Mucosa of descending colon (tissue), 3 donors: ENCODE results near the gene ZFYVE26. TPM values are rescaled to one million over a fixed set of nuclear protein-coding genes. Genes with fewer than 3 reads are reported as not detected.

Source experiments
- ATAC-seq: fragments of 200-7000 bp; cut with Tn5 transposase; one replicate; pipeline ENCODE4 v1.9.1; 2020; ENCODE audit warnings: mild to moderate bottlenecking, moderate library complexity
- DNase-seq, 3 donors: peaks; one replicate each; pipeline ENCODE4 v3.0.0-alpha.2; 2020
- H3K36me3 ChIP-seq: fragments of 200-600 bp; one replicate; pipeline ENCODE4 v1.8.0; 2021; ENCODE audit warnings: low read depth, mild to moderate bottlenecking
- H3K4me1 ChIP-seq: fragments of 200-600 bp; one replicate; pipeline ENCODE4 v1.8.0; 2021; ENCODE audit warnings: low read depth, mild to moderate bottlenecking
- H3K4me3 ChIP-seq: fragments of 200-600 bp; one replicate; pipeline ENCODE4 v1.8.0; 2021; ENCODE audit warnings: mild to moderate bottlenecking
- H3K9me3 ChIP-seq: fragments of 200-600 bp; one replicate; pipeline ENCODE4 v1.8.0; 2021; ENCODE audit warnings: mild to moderate bottlenecking
- CTCF ChIP-seq: fragments of 200-600 bp; IDR thresholded peaks from one replicate; pipeline ENCODE4 v1.8.0; 2022; ENCODE audit warnings: antibody characterized with exemption, mild to moderate bottlenecking
- intact Hi-C, 2 donors: fragments of 100-400 bp; cut with DNase I in 1 of 2; cut with micrococcal nuclease in 1 of 2; formaldehyde crosslinking; loops; one replicate each; pipeline versions ENCODE4 v1.11.0 to v1.11.1; 2022; cut with DNase I, micrococcal nuclease
- total RNA-seq, 3 donors: library from RNA; stranded (reverse); fragmentation: NEBNext Ultra II Directional in 2 of 3; extraction: Animal tissue kit (Norgen Biotek cat#: 25700) in 2 of 3; gene quantifications; one replicate each; pipeline versions ENCODE4 v1.2.1 to v1.2.4, GENCODE V29; 2021 to 2023
- donor health status: DM: no; HTN: no; CAD: no; lungs with moderate emphysema.
- donor health status: DM: no; HTN: no; CAD: no.
- donor health status: DM: no; HTN: yes; CAD: no.

ZFYVE26 gene
- total RNA-seq, 3 donors from 2014 or later, result 23.4 to 31.7 (median 29.1) TPM

- Histone ChIP-seq H3K4me1 (peaks cover 2% of the 10 kb centered on the region), H3K36me3 (peaks cover 8% of the 10 kb centered on the region), H3K4me3 (no peak overlapping the region), H3K9me3 (no peaks in the 10 kb centered on the region)
- intact Hi-C loops, result no loop called here
- no peak for ATAC-seq
- TF ChIP-seq CTCF, result no peak
- DNase-seq, result no peak
Measured at GRCh38 chr14:67749341-67750084, 66.9 kb downstream of the ZFYVE26 start.

GRCh38 chr14:67748312-67748711, 68.1 kb downstream of the ZFYVE26 start:
- no peak overlapping the region for H3K4me3 ChIP-seq
- H3K9me3 ChIP-seq, result no peaks in the 10 kb centered on the region
- H3K4me1 ChIP-seq, result no peaks in the 10 kb centered on the region
- no peak for TF ChIP-seq CTCF
- H3K36me3 ChIP-seq, result peaks cover 2% of the 10 kb centered on the region
- intact Hi-C loops, result no loop called here
- no peak for DNase-seq
- no peak for ATAC-seq

- Histone ChIP-seq H3K9me3 (no peaks in the 10 kb centered on the region), H3K4me3 (no peak overlapping the region), H3K36me3 (no peaks in the 10 kb centered on the region), H3K4me1 (no peaks in the 10 kb centered on the region)
- intact Hi-C loops, result no loop called here
- ATAC-seq, result no peak
- DNase-seq, result no peak
- TF ChIP-seq CTCF, result no peak
Measured at GRCh38 chr14:67746927-67747326, 69.5 kb downstream of the ZFYVE26 start.

- no peaks in the 10 kb centered on the region for H3K9me3 ChIP-seq
- intact Hi-C loops, result no loop called here
- no peaks in the 10 kb centered on the region for H3K4me1 ChIP-seq
- no peak for TF ChIP-seq CTCF
- DNase-seq (no peak), ATAC-seq (no peak)
- H3K4me3 ChIP-seq, result no peak overlapping the region
- H3K36me3 ChIP-seq, result no peaks in the 10 kb centered on the region
Measured at GRCh38 chr14:67744046-67744445, 72.3 kb downstream of the ZFYVE26 start.

GRCh38 chr14:67738740-67739504, 77.5 kb downstream of the ZFYVE26 start:
- DNase-seq, result peak in 2 of 3 donors; percentile 55 to 59
- Histone ChIP-seq H3K4me3 (no peak overlapping the region), H3K36me3 (no peaks in the 10 kb centered on the region), H3K9me3 (no peaks in the 10 kb centered on the region), H3K4me1 (no peaks in the 10 kb centered on the region)
- peak; percentile 92 for ATAC-seq
- no peak for TF ChIP-seq CTCF
- intact Hi-C loops, result no loop called here
